GM21423 (cell line): ENCODE data around the gene OXCT1.
"Not testable (repeated sequence)": the region's sequence is repeated elsewhere in the genome, so short reads cannot be mapped to it uniquely, and the experiment has no call there.

Experiments used
- ATAC-seq: cut with Tn5 transposase; IDR thresholded peaks from one replicate; pipeline ENCODE4 v1.9.1; 2021; ENCODE audit warnings: mild to moderate bottlenecking, moderate library complexity; ENCODE audit not compliant: unreplicated experiment

Gene OXCT1

DNA sequence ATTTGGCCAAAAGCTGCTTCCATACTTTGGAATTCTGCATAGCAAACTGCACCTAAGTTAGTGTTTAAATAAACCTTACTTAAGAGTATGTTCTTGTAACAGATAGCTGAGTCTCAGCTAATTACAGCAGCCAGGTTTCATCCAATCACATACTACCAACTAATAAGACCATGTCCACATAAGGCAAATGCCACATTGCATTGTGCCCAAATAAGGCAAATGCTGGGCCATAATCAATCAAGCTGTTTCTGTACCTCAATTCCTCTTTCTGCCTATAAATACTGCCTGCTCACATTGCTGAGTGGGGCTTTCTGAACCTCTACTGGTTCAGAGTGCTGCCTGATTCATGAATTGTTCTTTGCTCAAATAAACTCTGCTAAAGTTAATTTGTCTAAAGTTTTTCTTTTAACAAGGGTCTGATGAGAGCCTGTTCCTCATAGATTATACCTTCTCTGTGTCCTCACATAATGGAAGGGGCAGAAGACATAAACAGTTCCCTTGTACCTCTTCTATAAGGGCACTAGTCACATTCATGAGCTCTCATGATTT is 4.4 kb upstream of the OXCT1 start:
- no peak for ATAC-seq

DNA sequence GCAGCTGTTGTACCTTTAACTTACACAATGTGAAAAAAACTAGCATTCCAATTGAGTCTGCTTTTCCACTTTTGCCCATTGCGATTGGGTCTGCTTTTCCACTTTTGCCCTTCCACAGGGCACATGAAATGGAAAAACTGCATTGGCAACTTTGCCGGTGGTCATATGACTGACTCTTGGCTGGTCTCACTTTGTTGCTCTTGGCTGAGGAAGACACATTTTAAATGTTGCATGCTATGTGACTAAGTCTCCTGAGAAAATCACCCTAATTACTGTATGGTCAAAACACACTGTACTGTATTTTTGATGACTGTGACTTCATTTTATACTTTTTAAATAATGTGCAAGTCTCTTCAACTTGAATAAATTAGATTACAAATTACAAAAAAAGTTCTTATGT is 1.6 kb upstream of the OXCT1 start:
- ATAC-seq, result no peak

DNA sequence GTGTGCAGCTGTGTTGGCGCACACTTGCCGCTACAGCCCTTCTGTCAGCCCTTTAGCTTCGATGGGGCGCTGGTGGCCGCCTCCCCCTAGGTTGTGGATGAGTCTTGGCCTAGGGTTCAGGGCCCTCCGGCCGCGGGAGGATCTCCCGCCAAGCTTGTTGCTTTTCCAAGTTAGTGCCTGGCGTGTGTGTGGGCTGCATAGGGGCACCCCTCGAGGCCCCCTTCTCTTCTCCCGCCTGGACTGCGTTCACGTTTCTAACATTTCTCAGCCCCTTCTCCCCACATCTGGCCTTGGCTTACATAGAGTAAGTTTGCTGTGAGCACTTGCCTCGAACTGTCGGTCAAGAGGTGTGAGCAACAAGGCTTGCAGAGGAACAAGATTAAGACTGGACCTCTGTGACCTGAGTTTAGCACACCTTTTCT is 413 bp upstream of the OXCT1 start:
- ATAC-seq, result no peak

DNA sequence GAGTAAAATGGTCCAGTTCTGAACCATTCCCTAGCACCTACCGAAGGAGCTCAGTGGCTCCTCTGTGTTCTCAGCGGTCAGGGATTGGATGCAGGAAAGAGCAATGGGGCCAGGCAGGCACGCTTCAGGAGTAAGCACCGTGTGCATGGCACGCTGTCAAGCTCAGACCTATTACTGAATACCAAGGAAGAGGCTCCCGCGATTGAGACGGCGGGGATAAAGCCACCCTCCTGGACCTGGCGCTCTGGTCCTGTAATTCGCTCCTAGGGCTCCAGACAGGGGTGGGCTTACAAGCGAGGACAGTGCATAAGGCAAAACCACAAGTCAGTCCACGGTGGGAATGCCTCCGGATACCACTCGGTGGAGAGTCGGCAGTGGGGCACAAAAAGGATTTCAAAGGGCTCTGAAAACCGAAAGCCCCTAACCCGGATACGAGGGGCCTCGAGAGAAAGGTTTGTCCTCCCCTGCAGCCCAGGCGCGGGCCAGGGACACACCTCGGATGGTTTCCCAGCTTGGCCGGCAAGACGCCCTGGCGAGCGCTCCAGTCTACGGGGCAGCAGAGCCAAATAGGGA is 988 bp downstream of the OXCT1 start:
- no peak for ATAC-seq

DNA sequence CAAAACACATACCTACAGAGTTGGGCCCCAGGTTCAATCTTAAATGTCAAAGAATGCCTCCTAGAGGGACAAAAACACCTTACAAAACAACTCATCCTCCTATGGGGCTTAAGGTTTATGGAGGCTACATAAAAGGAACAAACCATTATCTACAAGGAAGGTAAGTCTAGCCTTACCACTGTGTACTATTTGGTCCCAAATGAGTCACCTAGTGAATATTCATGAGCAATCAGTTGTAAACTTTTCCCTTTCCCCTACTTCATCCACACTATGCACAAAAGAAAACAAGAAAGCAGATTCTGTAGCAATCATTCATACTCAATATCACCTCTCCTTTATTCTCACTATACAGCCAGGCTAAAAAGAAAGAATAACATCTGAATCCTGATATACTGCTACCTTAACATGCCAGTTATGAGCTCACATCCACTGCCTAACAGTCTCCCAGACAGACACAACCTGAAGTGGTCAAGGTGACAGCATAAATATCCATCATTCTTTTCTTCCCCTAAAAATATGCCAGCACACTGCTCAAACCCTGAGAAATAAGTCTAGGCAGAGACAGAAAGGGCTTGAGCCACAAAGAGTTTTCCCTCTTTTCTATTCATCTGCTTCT is 6.2 kb downstream of the OXCT1 start:
- ATAC-seq, result peak; percentile 39

DNA sequence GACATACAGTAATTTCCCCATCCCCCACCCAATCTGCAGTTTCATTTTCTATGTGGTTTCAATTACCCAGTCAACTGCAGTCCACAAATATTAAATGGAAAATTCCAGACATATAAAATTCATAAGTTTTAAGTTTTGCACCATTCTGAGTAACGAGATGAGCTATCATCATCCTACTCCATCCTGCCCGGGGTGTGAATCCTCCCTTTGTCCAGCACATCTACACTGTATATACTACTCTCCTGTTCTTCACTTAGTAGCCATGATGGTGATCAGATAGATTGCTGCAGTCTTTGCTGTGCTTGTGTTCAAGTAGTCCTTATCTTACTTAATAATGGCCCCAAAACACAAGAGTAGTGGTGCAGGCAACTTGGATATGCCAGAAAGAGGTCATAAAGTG is 11.3 kb downstream of the OXCT1 start:
- no peak for ATAC-seq

DNA sequence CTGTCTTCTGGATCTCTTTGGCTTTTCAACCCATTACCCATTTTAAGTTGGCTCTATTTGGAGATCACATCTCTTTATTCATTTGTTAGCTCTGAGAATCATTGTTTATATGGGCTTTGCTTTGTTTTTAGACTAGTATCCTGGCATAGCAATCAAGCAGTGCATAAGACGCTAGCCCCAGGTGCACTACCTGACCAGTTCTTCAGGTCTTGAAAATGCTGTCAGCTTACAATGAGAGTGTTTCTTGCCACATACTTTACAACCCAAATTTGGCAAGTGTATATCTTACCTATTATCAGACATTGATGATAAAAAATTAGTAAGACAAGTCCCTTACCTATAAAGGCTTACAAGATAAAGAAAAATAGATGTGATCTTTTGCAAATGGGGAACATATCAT is 12.2 kb downstream of the OXCT1 start:
- ATAC-seq, result no peak

DNA sequence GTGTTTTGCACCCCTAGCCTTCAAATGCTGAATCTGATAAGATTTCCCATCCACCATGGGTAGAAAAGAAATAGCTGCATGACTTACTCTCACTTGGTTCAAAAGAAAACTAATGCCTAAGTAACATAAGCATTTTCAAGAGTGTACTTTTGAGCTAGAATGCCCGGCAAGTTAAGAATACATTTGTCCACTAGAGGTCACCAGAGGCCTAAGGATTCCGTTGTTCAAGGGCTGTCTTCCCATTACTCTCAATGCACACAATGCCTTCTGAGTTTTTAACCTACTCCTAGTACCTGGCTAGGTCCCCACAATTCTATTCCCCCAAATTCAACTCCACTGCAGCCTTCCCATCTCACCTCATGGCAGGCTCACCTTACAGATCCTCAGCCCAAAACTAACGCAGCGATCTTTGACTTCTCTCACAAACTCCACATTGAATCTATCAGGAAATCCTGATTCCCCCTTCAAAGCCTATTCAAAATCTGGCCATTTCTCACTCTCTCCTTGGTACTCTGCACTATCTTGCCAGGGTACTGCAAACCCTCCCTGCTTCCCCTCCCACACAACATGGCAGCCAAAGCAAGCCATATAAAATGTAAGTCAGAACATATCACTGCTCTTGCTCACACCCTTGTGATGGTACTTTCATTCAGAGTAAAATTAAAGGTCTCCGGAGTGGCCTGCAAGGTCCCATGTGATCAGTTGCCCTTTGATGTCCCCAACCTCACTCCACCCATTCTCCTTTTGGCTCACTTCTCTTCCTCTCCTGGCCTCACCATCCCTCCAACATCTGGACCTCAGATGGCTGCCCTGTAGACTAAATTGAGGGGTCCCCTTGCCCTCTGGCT is 13.4 kb downstream of the OXCT1 start:
- ATAC-seq, result peak; percentile 87

DNA sequence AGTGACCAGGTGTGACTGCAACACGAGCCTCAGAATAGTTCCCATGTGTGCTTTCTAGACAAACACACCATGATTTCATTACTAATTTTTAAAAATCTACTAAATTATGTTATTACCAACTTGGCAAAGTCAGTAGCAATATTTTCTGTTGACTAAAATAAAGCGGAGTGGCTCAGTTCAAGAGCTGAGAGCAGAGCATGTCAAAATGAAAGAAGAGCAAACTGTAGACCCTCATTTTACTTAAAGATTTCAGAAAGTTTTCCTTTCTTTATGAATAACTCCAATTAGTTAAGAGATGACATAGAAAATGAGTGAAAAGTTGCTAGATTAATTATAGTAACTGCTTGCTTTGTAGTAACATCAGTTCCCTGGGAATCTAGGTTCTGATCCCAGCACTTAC is 17.9 kb downstream of the OXCT1 start:
- ATAC-seq, result no peak

DNA sequence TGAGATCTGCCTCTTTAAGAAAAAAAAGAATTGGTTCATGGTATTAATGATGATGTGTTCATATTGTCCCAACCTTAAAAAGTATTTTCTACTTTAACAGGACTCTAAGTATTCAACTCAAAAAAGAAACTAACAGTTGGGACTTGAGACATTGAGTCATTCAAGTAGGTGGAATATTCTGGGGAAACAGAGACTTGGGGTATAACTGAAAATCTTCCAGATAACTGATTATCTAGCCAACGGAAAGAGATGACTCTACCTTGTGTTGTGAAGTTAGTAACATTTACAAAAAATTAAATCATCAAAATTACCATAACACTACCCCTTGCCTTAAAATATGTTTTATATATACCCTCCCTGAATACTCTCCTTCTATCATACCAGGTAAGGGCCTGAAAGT is 19.1 kb downstream of the OXCT1 start:
- ATAC-seq, result no peak

DNA sequence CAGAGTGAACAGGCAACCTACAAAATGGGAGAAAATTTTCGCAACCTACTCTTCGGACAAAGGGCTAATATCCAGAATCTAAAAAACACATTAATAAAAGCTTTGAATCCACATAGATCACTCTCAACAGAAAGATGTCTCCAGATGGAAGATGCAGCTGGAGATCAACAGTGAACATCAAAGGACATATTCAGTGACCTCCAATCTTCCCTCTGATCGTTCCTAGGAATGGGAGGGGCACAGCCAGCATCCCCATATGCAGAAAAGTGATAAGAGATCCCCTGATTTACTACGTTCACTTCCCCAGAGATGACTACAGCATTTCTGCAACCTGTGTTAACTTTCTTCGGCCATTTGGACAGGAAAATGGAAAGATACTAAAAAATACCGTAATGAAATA is 21.2 kb downstream of the OXCT1 start:
- ATAC-seq, result no peak

DNA sequence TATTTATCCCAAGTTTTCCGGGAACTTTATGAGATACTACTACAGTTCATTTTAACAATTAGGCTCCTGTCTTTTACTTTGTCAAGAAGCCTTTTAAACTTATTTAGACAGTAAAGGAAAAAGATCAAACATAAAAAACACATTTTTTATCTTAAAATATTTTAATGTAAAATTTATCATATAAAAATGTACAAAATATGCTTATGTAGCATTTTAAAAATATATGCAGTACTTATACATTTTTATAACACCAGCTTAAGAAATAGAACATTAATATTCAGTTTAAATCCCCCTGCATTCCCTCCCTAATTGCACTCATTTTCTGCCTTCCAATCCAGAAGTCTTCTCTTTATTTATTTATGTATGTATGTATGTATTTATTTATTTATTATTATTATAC is 24.5 kb downstream of the OXCT1 start:
- ATAC-seq, result not testable (repeated sequence)

DNA sequence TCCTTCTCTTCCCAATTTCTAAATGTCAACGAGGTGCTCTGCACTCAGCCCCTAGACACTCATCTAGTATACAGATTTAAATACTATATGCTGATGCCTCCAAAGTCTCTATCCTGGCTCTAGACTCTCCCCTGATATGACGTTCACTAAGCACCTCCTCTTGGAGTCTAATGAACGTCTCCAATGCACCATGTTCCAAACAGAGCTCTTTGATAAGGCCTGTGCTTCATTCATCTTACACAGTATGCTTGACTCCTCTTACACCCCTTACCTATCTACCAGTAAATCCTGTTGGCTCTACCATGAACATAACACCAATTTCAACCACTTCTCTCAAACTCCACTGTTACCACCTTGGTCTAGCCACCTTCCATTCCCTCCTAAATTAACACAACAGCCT is 25.7 kb downstream of the OXCT1 start:
- no peak for ATAC-seq

DNA sequence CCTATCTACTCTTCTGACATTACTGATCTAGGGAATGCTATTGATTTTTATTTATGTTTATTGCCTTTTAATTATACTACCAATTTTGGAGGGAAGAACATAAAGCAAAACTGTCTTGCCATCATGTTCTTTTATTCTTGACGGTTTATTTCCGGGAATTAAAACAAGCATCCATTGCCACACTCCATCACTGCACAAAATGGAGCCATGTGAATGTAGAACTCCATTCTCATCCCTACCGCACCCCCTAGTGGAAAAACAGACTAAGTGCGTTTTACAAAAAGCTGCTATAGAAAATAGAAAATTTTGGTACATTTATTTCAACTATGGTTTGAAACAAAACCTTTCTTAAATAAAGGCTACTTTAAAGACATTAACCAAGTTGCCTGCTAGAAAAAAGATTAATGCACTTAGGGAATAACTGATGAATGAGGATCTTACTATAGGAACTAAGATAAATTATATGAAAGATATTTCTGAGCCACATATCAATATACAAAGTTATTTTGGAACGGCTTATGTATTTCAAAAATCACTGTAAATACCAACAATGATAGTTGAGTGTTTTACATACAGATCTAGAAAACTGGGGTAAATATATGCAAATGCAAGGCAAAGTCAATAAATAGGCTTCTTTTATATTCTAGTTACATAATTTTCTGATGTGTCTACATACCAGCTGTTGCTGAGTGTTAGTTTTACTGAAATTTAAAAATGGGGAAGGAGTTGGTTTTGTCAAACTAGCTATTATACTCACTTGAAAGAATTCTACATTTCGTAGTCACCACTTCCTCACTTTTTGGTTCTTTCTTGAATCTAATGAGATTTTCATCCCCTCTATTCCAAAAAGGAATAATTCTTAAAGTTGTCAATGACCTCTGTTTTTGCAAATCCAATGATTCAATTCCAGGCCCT is 26.5 kb downstream of the OXCT1 start:
- ATAC-seq, result peak; percentile 42

DNA sequence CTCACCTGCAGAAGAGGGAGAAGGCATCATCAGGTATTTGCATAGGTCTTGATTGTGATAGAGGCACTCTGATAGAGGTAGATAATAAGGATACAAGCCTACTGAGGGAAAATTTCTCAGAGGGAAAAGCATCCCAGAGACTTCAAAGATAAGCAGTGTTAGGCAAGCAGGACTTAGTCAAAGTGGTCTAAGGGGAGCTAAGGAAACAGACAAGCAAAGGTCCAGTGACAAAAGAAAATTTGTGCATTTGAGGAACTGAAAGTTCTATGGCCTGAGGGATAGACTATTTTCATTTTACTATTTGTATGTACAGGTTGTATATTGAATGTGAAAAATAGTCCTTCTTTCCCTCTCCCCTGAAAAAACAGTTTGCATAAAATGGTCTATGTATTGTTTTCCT is 27.4 kb downstream of the OXCT1 start:
- peak; percentile 87 for ATAC-seq

DNA sequence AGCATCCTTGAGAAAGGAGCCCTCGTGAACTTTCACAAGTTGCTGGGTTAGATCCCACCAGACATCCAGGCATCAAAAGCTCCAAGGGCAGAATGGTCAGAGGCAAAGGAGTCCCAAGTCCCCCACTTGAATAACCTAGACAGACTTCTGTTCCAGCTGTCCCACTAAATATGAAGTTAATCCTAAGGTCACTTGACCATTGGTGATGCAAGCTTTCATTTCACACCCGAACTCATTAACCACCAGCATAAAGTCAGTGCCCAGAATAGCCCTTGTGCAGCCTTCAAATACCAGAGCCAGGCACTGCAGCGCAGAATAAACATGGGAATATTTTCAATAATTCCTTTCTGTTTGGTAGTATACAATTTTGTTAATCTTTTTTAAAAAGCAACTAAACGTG is 28.9 kb downstream of the OXCT1 start:
- no peak for ATAC-seq

DNA sequence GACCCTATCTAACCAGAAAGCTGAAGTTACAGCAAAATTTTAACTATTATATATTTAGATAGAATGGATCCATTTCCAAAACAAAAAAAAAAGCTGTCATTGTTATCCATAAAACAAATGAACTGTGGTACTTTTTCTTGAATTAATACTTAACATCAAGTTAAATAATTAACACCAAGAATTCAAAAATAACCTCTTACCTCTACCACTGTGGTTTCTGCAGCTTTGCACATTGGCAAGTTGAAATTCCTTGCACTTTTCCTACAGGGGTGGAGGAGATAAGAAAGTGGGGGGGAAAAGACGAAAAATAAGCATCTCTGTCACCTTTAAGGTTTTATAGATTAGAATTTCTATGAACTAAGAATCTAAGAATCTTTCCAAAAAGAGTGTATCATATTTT is 30.0 kb downstream of the OXCT1 start:
- no peak for ATAC-seq

DNA sequence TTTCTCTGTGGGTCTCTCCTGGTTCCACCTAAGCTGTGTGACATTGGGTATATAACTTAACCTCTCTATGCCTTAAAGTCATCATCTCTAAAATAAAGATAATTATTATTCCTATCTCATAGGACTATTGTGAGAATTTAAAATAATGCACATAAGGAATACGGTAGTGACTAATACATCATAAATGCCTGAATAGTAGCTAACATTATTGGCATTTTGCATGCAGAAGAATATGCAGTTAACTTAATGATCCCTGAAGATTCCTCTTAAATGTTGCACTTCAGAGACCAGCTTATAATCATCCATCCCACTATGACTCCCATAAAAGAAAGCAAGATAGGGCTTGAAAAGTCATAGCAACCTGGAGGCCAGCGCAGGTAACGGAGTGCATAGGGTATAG is 32.4 kb downstream of the OXCT1 start:
- no peak for ATAC-seq

DNA sequence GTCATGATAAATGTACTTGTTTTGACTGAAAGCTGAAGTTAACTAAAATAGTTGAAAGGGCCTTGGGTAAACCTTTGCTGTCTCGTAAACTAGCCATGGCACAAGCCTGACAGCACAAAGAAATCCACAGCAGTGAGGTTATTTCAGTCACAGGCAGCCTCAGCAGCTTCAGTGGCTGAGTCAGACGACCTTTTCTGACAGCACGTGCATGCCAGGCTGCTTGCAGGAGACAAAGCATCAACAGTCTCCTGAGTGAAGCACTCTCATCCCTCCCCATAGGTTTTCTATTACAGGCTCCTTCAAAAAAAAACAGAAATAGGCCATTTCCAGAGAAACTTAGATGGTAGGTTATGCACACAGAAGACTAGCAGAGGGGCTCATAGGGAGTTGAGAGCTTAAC is 34.6 kb downstream of the OXCT1 start:
- ATAC-seq, result no peak

DNA sequence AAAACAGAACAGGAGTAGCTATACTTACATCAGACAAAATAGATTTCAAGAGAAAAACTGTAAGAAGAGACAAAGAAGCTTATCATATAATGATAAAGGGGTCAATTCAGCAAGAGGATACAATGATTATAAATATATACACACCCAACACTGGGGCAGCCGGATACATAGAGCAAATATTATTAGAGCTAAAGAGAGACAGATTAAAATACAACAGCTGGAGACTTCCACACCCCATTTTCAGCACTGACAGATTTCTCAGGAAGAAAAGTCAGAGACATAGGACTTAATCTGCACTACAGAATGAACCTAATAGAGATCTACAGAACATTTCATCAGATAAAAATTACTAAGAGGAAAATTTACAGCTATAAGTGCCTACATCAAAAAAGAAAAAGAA is 35.7 kb downstream of the OXCT1 start:
- no peak for ATAC-seq

DNA sequence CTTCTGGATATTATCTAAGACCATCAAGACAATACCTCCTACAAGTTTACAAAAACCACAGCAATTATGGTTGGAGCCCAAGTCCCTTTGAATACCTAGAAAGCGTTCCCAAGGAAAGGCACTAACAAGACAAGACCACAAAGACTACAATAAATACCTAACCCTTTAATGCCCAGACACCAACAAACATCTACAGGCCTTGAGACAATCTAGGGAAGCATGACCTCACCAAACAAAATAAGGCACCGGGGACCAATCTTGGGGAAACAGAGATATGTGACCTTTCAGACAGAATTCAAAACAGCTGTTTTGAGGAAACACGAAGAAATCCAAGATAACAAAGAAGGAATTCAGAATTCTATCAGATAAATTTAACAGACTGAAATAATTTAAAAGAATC is 37.8 kb downstream of the OXCT1 start:
- no peak for ATAC-seq
